Measurements from ENCODE around the gene HDHD3.

Gene HDHD3

DNA sequence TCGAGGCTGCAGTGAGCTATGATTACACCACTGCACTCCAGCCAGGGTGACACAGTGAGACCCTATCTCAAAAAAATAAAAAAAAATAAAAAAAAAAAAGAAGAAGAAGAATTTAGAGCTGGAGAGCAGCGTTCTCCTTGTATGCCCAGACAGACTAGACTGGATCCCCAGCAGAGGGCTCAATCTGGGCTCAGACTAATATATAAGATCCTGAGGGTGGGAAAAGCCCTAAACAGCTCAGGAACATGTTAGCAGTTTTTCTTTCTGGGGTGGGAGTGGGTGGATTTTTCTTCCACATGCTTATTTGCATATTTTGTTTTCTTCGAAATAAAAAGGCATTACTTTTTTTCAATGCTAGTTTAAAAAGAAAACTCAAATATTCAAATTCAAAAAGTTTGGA, 28.3 kb downstream of the HDHD3 start:
- Histone ChIP-seq H3K4me3 (ENCODE audit: low read depth, low read length) (no peak overlapping the region), H3K36me3 (replicated peaks) (no peaks in the 10 kb centered on the region), H3K27ac (no peak overlapping the region), H3K27me3 (replicated peaks) (peaks cover 39% of the 10 kb centered on the region)
- in situ Hi-C loops (cut with HindIII; ENCODE audit: low pct_ligation_motif_present, low sequenced_read_pairs) = no loop called here
- DNase-seq = no peak
- TF ChIP-seq, protein P1, sequence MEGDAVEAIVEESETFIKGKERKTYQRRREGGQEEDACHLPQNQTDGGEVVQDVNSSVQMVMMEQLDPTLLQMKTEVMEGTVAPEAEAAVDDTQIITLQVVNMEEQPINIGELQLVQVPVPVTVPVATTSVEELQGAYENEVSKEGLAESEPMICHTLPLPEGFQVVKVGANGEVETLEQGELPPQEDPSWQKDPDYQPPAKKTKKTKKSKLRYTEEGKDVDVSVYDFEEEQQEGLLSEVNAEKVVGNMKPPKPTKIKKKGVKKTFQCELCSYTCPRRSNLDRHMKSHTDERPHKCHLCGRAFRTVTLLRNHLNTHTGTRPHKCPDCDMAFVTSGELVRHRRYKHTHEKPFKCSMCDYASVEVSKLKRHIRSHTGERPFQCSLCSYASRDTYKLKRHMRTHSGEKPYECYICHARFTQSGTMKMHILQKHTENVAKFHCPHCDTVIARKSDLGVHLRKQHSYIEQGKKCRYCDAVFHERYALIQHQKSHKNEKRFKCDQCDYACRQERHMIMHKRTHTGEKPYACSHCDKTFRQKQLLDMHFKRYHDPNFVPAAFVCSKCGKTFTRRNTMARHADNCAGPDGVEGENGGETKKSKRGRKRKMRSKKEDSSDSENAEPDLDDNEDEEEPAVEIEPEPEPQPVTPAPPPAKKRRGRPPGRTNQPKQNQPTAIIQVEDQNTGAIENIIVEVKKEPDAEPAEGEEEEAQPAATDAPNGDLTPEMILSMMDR (IDR thresholded peaks at IDR 0.05; ENCODE audit: low read depth, low read length, missing control alignments) = no peak

DNA sequence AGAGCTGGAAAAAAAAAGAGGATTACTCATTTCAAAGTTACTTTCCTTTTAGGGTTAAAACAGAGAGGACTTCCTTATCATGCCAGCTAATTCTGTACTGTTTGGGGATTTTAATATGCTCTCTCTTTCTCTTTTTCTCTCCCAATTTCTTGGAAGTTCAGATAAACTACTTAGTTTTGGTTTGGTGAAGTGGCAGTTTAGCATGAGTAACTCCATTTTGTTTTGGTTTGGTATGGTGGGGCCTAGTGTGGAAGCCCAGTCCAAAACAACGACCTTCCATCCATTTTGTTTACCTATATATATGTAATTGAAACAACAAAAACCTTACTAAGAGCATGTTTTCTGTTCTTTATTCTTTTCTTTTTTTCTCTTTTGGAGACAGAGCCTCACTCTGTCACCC, 31.1 kb downstream of the HDHD3 start:
- no peak for DNase-seq
- H3K36me3 ChIP-seq (replicated peaks) = no peaks in the 10 kb centered on the region
- TF ChIP-seq, protein P1 (IDR thresholded peaks at IDR 0.05; ENCODE audit: low read depth, low read length, missing control alignments) = no peak
- in situ Hi-C loops (cut with HindIII; ENCODE audit: low pct_ligation_motif_present, low sequenced_read_pairs) = no loop called here
- H3K27ac ChIP-seq = no peak overlapping the region
- no peak overlapping the region for H3K4me3 ChIP-seq (ENCODE audit: low read depth, low read length)
- H3K27me3 ChIP-seq (replicated peaks) = peaks cover 22% of the 10 kb centered on the region

DNA sequence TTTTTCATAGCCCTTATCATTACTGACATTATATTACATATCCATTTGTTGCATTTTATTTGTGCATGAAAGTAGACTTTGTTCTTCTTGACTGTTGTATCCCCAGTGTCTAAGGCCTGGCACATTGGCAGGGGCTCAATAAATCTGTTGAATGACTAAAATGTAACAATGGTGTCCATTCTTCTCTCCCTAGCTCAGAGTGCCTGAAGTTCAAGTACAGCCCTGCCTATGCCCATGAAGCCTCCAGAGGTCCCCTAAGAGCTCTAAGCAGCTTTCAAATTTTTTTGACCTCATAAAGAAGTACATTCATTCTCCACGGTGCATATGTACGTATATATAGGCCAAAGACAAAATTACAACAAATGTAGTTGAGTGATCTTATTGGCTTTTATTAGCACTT, 31.6 kb downstream of the HDHD3 start:
- Histone ChIP-seq H3K4me3 (ENCODE audit: low read depth, low read length) (no peak overlapping the region), H3K27ac (no peak overlapping the region), H3K36me3 (replicated peaks) (no peaks in the 10 kb centered on the region), H3K27me3 (replicated peaks) (peaks cover 17% of the 10 kb centered on the region)
- TF ChIP-seq, protein P1 (IDR thresholded peaks at IDR 0.05; ENCODE audit: low read depth, low read length, missing control alignments) = no peak
- no peak for DNase-seq
- in situ Hi-C loops (cut with HindIII; ENCODE audit: low pct_ligation_motif_present, low sequenced_read_pairs) = no loop called here

DNA sequence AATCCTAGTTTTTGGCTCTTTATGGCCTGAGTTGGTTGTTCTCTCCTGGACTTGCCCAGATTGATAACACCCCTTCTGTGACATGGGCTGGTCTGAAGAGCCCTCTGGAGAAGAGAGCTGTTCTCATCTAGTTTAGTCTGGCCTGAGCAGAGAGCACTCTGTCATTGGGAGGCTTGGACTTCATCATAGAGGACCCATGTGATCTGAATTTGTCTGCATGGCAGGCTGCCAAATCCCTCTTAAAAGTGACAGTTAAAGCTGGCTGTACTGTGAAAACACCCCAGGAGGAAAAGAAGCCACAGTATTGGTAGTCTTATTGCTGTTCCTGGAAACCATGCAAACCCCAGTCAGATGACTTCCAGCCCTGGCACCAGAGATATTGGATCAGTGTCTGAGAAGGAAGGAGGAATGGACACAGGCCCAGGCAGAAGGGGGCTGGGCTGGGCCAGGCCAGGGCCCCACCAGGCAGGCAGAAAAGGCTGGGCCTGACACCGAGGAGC, 33.0 kb downstream of the HDHD3 start:
- Histone ChIP-seq H3K27me3 (replicated peaks) (peaks cover 3% of the 10 kb centered on the region), H3K27ac (no peak overlapping the region), H3K36me3 (replicated peaks) (no peaks in the 10 kb centered on the region), H3K4me3 (ENCODE audit: low read depth, low read length) (no peak overlapping the region)
- TF ChIP-seq, protein P1 (IDR thresholded peaks at IDR 0.05; ENCODE audit: low read depth, low read length, missing control alignments) = no peak
- DNase-seq = peak; percentile 44
- in situ Hi-C loops (cut with HindIII; ENCODE audit: low pct_ligation_motif_present, low sequenced_read_pairs) = no loop called here

DNA sequence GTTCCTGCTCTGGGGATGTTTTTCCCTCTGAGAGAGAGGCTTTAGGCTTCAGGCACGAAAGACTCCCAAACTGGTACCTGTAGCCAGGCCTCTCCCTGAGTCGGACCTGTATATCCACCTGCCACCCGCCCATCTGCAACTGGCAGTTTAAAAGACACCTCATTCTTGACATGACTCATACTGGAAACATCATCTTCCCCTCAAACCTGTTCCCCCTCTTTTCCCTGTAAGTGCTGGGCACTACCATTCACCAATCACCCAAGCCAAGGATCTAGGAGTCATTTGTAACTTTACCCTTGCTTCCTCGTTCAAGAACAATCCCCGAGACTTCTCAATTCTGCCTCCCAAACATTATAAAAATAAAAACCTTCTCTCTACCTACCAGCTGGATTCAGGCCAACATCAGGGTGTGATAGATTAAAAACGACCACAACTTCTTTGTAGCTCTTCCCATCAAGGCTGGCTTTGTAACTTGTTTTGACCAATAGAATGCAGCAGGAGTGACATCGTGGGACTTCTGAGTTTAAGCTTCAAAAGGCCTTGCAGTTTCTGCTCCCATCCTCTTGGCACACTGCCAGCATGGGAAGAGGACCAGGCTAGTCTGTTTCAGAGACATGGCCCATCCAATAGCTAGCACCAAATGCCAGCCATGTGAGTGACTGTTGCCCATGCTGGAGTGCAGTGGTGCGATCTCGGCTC, 34.9 kb downstream of the HDHD3 start:
- Histone ChIP-seq H3K36me3 (replicated peaks) (no peaks in the 10 kb centered on the region), H3K4me3 (ENCODE audit: low read depth, low read length) (no peak overlapping the region), H3K27ac (no peak overlapping the region), H3K27me3 (replicated peaks) (no peaks in the 10 kb centered on the region)
- no peak for DNase-seq
- in situ Hi-C loops (cut with HindIII; ENCODE audit: low pct_ligation_motif_present, low sequenced_read_pairs) = no loop called here
- TF ChIP-seq, protein P1 (IDR thresholded peaks at IDR 0.05; ENCODE audit: low read depth, low read length, missing control alignments) = no peak

Data from brain microvascular endothelial cell (primary cell).